ENCODE results near the gene ZDHHC19. TPM values are rescaled to one million over a fixed set of nuclear protein-coding genes. Genes with fewer than 3 reads are reported as not detected.

Gene ZDHHC19
- total RNA-seq, 1 donor, result not detected

DNA sequence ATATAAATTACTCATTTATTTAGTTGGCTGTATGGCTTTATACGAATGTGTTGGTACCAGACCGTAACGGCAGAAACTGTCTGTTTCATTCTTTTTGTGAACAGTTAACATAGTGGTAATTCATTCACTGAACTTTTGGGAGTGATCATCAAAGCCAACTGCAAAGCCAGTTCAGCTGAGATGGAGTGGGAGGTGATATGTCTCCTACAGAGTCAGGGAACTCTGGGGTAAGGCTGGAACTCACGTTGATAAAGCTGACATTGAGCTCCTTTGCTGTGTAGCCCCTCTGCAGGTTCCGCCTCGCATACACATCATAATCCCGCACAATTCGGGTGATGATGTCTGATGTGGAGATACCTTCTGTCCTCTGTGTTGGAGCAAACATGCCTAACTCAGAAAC is 30.5 kb upstream of the ZDHHC19 start:
- no peaks in the 10 kb centered on the region for H4K20me1 ChIP-seq (ENCODE audit: insufficient read depth, low read length)
- no peaks in the 10 kb centered on the region for H3K79me2 ChIP-seq (ENCODE audit: insufficient read depth, low read length)
- no peak overlapping the region for H3K27ac ChIP-seq (ENCODE audit: low read depth, low read length)
- no peak overlapping the region for H3K4me2 ChIP-seq (ENCODE audit: insufficient read depth, low read length)
- no peak overlapping the region for H2AFZ ChIP-seq (ENCODE audit: low read length)
- TF ChIP-seq, protein P1, sequence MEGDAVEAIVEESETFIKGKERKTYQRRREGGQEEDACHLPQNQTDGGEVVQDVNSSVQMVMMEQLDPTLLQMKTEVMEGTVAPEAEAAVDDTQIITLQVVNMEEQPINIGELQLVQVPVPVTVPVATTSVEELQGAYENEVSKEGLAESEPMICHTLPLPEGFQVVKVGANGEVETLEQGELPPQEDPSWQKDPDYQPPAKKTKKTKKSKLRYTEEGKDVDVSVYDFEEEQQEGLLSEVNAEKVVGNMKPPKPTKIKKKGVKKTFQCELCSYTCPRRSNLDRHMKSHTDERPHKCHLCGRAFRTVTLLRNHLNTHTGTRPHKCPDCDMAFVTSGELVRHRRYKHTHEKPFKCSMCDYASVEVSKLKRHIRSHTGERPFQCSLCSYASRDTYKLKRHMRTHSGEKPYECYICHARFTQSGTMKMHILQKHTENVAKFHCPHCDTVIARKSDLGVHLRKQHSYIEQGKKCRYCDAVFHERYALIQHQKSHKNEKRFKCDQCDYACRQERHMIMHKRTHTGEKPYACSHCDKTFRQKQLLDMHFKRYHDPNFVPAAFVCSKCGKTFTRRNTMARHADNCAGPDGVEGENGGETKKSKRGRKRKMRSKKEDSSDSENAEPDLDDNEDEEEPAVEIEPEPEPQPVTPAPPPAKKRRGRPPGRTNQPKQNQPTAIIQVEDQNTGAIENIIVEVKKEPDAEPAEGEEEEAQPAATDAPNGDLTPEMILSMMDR (IDR thresholded peaks at IDR 0.05; ENCODE audit: extremely low read depth, low read depth, low read length), result no peak
- no peaks in the 10 kb centered on the region for H3K27me3 ChIP-seq (ENCODE audit: insufficient read depth, low read length)
- H3K4me1 ChIP-seq (ENCODE audit: insufficient read depth, low read length), result no peaks in the 10 kb centered on the region
- no peak overlapping the region for H3K4me3 ChIP-seq (ENCODE audit: insufficient read depth, low read length)
- H3K36me3 ChIP-seq (ENCODE audit: insufficient read depth, low read length), result peaks cover 59% of the 10 kb centered on the region
- H3K9me3 ChIP-seq (ENCODE audit: low read depth, low read length), result no peaks in the 10 kb centered on the region
- no peak for DNase-seq (ENCODE audit: insufficient read length, low spot score, missing footprints)

DNA sequence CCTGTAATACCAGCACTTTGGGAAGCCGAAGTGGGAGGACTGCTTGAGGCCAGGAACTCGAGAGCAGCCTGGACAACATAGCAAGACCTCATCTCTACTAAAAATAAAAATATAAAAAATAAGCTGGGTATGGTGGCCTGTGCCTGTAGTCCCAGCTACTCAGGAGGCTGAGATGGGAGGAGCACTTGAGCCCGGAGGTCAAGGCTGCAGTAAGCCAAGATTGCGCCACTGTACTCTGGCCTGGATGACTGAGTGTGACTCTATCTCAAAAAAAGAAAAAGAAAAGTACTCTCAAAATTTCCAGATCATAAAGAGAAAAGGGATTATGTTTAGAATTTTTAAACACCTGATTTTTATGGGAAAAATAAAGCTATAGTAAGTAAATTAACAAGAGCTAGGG is 29.2 kb upstream of the ZDHHC19 start:
- no peak for DNase-seq (ENCODE audit: insufficient read length, low spot score, missing footprints)
- Histone ChIP-seq H3K27ac (ENCODE audit: low read depth, low read length) (no peak overlapping the region), H3K36me3 (ENCODE audit: insufficient read depth, low read length) (peaks cover 56% of the 10 kb centered on the region)

DNA sequence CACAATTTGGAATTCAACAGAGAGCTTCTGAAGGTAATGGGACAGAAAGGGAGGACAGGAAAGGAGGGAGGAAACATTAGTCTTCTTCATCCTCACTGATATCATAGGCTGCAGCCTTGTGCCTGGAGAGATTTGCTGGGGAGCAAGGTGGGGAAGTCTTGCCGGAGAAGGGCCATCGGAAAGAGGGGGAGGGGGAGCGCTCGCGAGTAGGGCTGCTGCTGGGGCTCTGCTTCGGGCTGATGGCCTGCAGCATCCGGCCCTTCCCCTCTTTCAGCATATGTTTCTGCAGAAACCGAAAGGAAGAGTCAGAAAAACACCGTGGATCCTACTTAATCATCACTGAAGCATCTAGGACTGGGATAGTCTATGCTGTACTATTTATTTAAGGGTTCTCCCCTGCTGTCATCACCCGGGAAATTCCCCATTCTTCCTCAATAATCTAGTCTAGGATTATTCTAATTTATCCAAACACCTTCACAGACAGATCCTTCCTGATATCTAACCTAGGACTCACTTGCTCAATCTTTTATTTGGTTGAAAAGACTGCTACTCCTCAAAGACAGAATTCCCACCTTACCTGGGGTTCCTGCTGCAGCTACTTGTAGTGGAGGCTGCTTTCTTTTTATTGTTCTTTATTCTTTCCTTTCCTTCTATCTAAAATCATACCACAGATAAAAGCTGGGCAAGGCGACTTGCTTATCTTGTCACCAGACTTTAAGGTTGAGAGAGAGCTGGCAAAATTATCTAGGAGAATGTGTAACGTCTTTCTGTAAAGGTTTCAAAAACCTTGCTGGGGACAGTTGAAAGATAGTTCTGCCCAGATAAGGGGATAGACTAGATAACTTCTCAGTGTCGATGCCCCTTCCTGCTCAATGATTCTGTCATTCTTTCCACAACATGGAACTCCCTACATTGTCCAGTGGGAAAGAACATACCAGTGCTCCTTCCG is 27.7 kb upstream of the ZDHHC19 start:
- Histone ChIP-seq H3K27me3 (ENCODE audit: insufficient read depth, low read length) (no peaks in the 10 kb centered on the region), H2AFZ (ENCODE audit: low read length) (no peak overlapping the region), H3K27ac (ENCODE audit: low read depth, low read length) (no peak overlapping the region), H3K4me2 (ENCODE audit: insufficient read depth, low read length) (no peak overlapping the region), H3K4me3 (ENCODE audit: insufficient read depth, low read length) (no peak overlapping the region), H3K36me3 (ENCODE audit: insufficient read depth, low read length) (peaks cover 61% of the 10 kb centered on the region), H3K4me1 (ENCODE audit: insufficient read depth, low read length) (no peaks in the 10 kb centered on the region), H4K20me1 (ENCODE audit: insufficient read depth, low read length) (no peaks in the 10 kb centered on the region), H3K79me2 (ENCODE audit: insufficient read depth, low read length) (no peaks in the 10 kb centered on the region), H3K9me3 (ENCODE audit: low read depth, low read length) (no peaks in the 10 kb centered on the region)
- no peak for DNase-seq (ENCODE audit: insufficient read length, low spot score, missing footprints)
- TF ChIP-seq, protein P1 (IDR thresholded peaks at IDR 0.05; ENCODE audit: extremely low read depth, low read depth, low read length), result no peak

More for the DNA sequence above, 29.2 kb upstream of the ZDHHC19 start:
- no peak overlapping the region for H3K4me3 ChIP-seq (ENCODE audit: insufficient read depth, low read length)
- H4K20me1 ChIP-seq (ENCODE audit: insufficient read depth, low read length), result no peaks in the 10 kb centered on the region
- no peak overlapping the region for H3K4me2 ChIP-seq (ENCODE audit: insufficient read depth, low read length)
- no peaks in the 10 kb centered on the region for H3K9me3 ChIP-seq (ENCODE audit: low read depth, low read length)
- H3K27me3 ChIP-seq (ENCODE audit: insufficient read depth, low read length), result no peaks in the 10 kb centered on the region
- H3K4me1 ChIP-seq (ENCODE audit: insufficient read depth, low read length), result no peaks in the 10 kb centered on the region
- H3K79me2 ChIP-seq (ENCODE audit: insufficient read depth, low read length), result no peaks in the 10 kb centered on the region
- H2AFZ ChIP-seq (ENCODE audit: low read length), result no peak overlapping the region
- TF ChIP-seq, protein P1 (IDR thresholded peaks at IDR 0.05; ENCODE audit: extremely low read depth, low read depth, low read length), result no peak

DNA sequence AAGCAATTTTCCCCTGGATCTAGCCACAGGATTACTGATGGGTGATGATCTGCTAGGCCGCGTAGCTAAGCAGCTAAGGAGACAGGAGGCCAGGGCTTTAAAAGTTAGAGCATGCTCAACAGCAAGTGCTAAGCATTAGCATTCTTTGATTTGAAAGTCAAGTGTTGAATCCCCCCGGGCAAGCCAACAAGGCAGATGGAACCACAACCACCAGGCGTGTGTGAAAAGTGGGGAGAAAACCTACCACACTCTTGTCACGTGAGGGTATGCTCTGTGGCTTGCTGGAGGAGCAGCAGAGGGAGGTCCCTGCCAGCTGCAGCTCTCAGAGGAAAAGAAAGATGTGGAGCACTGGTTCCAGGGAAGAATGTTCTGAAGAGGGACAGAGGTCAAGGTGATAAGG is 26.0 kb upstream of the ZDHHC19 start:
- TF ChIP-seq, protein P1 (IDR thresholded peaks at IDR 0.05; ENCODE audit: extremely low read depth, low read depth, low read length), result no peak
- no peaks in the 10 kb centered on the region for H3K27me3 ChIP-seq (ENCODE audit: insufficient read depth, low read length)
- no peaks in the 10 kb centered on the region for H3K4me1 ChIP-seq (ENCODE audit: insufficient read depth, low read length)
- H3K27ac ChIP-seq (ENCODE audit: low read depth, low read length), result no peak overlapping the region
- H3K4me3 ChIP-seq (ENCODE audit: insufficient read depth, low read length), result no peak overlapping the region
- H3K4me2 ChIP-seq (ENCODE audit: insufficient read depth, low read length), result no peak overlapping the region
- no peaks in the 10 kb centered on the region for H4K20me1 ChIP-seq (ENCODE audit: insufficient read depth, low read length)
- peaks cover 55% of the 10 kb centered on the region for H3K36me3 ChIP-seq (ENCODE audit: insufficient read depth, low read length)
- H3K9me3 ChIP-seq (ENCODE audit: low read depth, low read length), result no peaks in the 10 kb centered on the region
- H3K79me2 ChIP-seq (ENCODE audit: insufficient read depth, low read length), result no peaks in the 10 kb centered on the region
- no peak overlapping the region for H2AFZ ChIP-seq (ENCODE audit: low read length)
- DNase-seq (ENCODE audit: insufficient read length, low spot score, missing footprints), result no peak
